GM18511 (cell line): ENCODE results near the gene LDLR.
"Not testable (repeated sequence)": the region's sequence is repeated elsewhere in the genome, so short reads cannot be mapped to it uniquely, and the experiment has no call there.

Experiments
- ATAC-seq: cut with Tn5 transposase; IDR thresholded peaks from one replicate; pipeline ENCODE4 v1.9.1; 2021; ENCODE audit warnings: mild to moderate bottlenecking, moderate library complexity; ENCODE audit not compliant: unreplicated experiment

The LDLR gene

DNA sequence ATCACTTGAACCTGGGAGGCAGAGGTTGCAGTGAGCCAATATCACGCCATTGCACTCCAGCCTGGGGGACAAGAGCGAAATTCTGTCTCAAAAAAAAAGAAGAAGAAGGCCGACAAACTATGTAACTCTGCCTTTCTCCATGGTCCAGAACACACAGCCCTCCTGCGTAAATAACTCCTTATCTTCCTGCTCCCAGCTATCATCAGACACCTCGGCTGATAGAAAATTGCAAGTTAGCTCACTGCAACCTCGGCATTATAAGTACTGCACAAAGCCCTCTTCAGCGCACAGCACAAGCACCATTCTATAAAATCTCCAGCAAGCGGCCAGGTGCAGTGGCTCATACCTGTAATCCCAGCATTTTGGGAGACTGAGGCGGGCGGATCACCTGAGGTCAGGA is 14.4 kb downstream of the LDLR start:
- not testable (repeated sequence) for ATAC-seq

DNA sequence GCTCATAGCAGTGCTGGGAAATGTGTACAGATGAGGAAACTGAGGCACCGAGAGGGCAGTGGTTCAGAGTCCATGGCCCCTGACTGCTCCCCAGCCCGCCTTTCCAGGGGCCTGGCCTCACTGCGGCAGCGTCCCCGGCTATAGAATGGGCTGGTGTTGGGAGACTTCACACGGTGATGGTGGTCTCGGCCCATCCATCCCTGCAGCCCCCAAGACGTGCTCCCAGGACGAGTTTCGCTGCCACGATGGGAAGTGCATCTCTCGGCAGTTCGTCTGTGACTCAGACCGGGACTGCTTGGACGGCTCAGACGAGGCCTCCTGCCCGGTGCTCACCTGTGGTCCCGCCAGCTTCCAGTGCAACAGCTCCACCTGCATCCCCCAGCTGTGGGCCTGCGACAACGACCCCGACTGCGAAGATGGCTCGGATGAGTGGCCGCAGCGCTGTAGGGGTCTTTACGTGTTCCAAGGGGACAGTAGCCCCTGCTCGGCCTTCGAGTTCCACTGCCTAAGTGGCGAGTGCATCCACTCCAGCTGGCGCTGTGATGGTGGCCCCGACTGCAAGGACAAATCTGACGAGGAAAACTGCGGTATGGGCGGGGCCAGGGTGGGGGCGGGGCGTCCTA is 15.9 kb downstream of the LDLR start:
- no peak for ATAC-seq

DNA sequence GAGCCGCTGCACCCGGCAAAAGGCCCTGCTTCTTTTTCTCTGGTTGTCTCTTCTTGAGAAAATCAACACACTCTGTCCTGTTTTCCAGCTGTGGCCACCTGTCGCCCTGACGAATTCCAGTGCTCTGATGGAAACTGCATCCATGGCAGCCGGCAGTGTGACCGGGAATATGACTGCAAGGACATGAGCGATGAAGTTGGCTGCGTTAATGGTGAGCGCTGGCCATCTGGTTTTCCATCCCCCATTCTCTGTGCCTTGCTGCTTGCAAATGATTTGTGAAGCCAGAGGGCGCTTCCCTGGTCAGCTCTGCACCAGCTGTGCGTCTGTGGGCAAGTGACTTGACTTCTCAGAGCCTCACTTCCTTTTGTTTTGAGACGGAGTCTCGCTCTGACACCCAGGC is 17.2 kb downstream of the LDLR start:
- no peak for ATAC-seq

DNA sequence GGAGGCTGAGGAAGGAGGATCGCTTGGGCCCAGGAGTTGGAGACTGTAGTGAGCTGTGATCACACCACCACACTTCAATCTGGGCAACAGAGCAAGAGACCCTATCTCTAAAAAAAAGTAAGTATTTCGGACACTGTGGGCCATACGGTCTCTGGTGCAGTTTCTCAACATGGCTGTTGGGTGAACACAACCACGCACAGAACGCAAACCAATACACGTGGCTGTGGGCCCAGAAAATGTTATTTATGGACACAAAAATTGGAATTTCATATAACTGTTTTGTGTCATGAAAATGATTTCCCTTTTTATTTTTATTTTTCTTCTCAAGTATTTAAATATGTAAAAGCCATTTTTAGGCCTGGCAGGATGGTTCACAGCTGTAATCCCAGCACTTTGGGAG is 19.5 kb downstream of the LDLR start:
- no peak for ATAC-seq

DNA sequence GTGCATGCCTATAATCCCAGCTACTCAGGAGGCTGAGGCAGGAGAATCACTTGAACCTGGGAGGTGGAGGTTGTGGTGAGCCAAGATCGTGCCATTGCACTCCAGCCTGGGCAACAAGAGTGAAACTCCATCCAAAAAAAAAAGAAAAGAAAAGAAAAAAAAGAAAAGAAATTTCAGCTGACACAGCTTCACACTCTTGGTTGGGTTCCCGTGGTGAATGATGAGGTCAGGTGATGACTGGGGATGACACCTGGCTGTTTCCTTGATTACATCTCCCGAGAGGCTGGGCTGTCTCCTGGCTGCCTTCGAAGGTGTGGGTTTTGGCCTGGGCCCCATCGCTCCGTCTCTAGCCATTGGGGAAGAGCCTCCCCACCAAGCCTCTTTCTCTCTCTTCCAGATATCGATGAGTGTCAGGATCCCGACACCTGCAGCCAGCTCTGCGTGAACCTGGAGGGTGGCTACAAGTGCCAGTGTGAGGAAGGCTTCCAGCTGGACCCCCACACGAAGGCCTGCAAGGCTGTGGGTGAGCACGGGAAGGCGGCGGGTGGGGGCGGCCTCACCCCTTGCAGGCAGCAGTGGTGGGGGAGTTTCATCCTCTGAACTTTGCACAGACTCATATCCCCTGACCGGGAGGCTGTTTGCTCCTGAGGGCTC is 22.0 kb downstream of the LDLR start:
- ATAC-seq: no peak

DNA sequence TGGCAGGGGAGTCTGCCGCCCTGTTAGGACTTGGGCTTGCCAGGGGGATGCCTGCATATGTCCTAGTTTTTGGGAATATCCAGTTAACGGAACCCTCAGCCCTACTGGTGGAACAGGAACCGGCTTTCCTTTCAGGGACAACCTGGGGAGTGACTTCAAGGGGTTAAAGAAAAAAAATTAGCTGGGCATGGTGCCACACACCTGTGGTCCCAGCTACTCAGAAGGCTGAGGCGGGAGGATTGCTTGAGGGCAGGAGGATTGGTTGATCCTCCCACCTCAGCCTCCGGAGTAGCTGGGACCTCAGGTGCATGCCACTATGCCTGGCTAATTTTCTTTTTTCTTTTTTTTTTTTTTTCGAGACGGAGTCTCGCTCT is 22.5 kb downstream of the LDLR start:
- ATAC-seq: no peak

DNA sequence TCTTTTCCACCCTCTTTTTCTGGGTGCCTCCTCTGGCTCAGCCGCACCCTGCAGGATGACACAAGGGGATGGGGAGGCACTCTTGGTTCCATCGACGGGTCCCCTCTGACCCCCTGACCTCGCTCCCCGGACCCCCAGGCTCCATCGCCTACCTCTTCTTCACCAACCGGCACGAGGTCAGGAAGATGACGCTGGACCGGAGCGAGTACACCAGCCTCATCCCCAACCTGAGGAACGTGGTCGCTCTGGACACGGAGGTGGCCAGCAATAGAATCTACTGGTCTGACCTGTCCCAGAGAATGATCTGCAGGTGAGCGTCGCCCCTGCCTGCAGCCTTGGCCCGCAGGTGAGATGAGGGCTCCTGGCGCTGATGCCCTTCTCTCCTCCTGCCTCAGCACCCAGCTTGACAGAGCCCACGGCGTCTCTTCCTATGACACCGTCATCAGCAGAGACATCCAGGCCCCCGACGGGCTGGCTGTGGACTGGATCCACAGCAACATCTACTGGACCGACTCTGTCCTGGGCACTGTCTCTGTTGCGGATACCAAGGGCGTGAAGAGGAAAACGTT is 24.0 kb downstream of the LDLR start:
- no peak for ATAC-seq

DNA sequence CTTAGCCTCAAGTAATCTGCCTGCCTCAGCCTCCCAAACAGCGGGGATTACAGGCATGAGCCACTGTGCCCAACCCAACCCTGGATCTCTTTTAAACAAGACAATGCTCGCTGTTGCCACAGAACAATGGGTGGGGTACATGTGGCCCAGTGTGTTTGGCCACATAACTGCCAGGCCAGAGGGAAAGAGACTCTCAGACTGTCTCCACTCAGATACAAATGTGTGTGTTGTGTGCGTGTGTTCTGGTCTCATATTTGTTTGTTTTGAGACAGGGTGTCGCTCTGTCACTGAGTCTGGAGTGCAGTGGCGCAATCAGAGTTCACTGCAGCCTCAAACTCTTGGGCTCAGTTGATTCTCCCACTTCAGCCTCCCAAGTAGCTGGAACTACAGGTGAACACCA is 25.8 kb downstream of the LDLR start:
- no peak for ATAC-seq

DNA sequence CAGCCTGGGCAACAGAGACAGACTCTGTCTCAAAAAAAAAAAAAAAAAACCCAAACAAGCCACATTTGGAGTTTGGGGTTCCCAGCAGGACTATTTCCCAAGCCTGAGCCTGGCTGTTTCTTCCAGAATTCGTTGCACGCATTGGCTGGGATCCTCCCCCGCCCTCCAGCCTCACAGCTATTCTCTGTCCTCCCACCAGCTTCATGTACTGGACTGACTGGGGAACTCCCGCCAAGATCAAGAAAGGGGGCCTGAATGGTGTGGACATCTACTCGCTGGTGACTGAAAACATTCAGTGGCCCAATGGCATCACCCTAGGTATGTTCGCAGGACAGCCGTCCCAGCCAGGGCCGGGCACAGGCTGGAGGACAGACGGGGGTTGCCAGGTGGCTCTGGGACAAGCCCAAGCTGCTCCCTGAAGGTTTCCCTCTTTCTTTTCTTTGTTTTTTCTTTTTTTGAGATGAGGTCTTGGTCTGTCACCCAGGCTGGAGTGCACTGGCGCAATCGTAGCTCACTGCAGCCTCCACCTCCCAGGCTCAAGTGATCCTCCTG is 26.7 kb downstream of the LDLR start:
- no peak for ATAC-seq

DNA sequence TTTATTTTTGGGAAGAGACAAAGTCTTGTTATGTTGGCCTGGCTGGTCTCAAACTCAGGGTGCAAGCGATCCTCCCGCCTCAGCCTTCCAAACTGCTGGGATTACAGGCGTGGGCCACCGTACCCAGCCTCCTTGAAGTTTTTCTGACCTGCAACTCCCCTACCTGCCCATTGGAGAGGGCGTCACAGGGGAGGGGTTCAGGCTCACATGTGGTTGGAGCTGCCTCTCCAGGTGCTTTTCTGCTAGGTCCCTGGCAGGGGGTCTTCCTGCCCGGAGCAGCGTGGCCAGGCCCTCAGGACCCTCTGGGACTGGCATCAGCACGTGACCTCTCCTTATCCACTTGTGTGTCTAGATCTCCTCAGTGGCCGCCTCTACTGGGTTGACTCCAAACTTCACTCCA is 27.2 kb downstream of the LDLR start:
- ATAC-seq: no peak

DNA sequence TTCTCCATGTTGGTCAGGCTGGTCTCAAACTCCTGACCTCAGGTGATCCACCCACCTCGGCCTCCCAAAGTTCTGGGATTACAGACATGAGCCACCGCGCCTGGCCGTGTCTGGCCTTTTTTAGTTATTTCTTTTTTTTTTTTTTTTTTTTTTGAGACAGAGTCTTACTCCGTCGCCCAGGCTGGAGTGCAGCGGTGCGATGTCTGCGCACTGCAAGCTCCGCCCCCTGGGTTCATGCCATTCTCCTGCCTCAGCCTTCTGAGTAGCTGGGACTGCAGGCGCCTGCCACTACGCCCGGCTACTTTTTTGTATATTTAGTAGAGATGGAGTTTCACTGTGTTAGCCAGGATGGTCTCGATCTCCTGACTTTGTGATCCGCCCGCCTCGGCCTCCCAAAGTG is 32.7 kb downstream of the LDLR start:
- ATAC-seq: not testable (repeated sequence)

DNA sequence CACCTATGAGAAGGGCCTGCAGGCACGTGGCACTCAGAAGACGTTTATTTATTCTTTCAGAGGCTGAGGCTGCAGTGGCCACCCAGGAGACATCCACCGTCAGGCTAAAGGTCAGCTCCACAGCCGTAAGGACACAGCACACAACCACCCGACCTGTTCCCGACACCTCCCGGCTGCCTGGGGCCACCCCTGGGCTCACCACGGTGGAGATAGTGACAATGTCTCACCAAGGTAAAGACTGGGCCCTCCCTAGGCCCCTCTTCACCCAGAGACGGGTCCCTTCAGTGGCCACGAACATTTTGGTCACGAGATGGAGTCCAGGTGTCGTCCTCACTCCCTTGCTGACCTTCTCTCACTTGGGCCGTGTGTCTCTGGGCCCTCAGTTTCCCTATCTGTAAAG is 33.9 kb downstream of the LDLR start:
- ATAC-seq: no peak

DNA sequence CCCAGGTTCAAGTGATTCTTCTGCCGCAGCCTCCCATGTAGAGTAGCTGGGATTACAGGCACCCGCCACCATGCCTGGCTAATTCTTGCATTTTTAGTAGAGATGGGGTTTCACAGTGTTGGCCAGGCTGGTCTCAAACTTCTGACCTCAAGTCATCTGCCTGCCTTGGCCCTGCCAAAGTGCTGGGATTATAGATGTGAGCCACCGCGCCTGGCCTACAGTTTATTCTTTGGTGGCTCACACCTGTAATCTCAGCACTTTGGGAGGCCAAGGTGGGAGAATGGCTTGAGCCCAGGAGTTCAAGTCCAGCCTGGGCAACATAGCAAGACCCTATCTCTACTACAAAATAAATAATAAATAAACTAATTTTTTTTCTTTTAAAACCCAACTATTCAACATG is 34.9 kb downstream of the LDLR start:
- ATAC-seq: not testable (repeated sequence)

DNA sequence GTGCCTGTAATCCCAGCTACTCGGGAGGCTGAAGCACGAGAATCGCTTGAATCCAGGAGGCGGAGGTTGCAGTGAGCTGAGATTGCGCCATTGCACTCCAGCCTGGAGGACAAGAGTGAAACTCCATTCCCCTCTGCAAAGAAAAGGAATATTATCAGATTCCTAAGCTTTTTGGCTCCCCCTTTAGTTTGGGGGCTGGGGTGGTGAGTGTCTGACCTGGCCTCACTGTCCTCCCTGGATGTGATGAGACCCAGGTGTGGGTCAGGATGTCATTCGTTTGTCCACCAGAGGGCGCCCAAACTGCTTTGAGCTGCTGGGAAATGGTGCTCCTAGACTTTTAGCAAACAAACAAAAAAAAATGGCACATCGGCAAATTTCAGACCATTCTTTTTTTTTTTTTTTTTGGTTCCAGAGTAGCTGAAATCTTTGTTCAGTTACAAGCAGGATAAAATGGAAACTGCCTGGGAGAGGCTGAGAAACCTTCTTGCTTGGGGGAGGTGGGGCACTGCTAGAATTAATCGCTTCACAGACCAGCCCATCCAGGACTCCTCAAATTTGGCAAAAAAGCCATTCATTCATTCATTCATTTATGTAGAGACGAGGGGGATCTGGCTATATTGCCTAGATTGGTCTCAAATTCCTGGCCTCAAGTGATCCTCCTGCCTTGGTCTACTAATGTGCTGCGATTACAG is 36.9 kb downstream of the LDLR start:
- ATAC-seq: no peak

DNA sequence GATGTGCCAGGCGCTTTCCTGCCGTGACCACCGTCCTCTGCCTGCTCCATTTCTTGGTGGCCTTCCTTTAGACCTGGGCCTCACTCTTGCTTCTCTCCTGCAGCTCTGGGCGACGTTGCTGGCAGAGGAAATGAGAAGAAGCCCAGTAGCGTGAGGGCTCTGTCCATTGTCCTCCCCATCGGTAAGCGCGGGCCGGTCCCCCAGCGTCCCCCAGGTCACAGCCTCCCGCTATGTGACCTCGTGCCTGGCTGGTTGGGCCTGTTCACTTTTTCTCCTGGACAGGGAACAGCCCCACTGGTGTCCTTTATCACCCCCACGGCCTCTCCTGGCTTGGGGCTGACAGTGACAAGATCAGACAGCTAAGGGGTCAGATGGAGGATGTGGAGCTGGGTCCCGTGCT is 38.6 kb downstream of the LDLR start:
- no peak for ATAC-seq

DNA sequence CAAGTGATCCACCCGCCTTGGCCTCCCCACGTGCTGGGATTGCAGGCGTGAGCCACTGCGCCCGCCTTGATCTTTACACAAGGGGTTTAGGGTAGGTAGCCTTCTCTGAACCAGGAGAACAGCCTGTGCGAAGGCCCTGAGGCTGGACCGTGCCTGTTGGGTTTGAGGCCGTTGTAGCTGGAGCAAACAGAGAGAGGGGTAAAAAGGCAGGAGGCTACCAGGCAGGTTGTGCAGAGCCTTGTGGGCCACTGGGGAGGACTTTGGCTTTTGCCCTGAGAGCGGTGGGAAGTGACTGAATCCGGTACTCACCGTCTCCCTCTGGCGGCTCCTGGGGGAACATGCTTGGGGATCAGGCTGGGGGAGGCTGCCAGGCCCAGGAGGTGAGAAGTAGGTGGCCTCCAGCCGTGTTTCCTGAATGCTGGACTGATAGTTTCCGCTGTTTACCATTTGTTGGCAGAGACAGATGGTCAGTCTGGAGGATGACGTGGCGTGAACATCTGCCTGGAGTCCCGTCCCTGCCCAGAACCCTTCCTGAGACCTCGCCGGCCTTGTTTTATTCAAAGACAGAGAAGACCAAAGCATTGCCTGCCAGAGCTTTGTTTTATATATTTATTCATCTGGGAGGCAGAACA is 41.7 kb downstream of the LDLR start:
- ATAC-seq: no peak

DNA sequence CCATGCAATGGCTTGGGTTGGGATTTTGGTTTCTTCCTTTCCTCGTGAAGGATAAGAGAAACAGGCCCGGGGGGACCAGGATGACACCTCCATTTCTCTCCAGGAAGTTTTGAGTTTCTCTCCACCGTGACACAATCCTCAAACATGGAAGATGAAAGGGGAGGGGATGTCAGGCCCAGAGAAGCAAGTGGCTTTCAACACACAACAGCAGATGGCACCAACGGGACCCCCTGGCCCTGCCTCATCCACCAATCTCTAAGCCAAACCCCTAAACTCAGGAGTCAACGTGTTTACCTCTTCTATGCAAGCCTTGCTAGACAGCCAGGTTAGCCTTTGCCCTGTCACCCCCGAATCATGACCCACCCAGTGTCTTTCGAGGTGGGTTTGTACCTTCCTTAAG is 42.2 kb downstream of the LDLR start:
- ATAC-seq: no peak

DNA sequence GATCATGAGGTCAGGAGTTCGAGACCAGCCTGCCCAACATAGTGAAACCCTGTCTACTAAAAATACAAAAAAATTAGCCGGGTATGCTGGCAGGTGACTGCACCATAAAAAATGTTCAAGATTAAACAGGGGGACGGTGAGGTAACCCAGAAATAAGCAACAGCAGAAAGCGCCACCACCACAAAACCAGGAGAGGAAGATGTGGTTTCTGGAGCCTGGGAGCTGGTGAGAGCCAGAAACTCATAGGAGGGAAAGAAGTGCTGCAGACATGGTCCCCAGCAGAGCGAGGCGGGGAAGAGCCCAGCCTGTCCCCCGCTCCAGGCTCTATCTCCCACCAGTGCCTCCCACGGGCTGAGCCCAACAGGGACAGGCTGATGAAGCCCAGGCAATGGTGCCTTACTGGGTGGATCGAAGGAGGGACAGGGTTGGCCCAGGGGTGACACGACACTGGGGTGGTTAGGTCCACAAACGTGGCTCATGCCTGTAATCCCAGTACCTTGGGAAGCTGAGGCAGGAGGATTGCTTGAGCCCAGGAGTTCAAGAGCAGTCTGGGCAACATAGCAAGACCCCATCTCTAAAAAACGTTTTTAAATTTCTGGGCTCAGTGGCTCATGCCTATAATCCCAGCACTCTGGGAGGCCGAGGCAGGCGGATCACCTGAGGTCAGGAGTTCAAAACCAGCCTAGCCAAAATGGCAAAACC is 47.3 kb downstream of the LDLR start:
- ATAC-seq: no peak

DNA sequence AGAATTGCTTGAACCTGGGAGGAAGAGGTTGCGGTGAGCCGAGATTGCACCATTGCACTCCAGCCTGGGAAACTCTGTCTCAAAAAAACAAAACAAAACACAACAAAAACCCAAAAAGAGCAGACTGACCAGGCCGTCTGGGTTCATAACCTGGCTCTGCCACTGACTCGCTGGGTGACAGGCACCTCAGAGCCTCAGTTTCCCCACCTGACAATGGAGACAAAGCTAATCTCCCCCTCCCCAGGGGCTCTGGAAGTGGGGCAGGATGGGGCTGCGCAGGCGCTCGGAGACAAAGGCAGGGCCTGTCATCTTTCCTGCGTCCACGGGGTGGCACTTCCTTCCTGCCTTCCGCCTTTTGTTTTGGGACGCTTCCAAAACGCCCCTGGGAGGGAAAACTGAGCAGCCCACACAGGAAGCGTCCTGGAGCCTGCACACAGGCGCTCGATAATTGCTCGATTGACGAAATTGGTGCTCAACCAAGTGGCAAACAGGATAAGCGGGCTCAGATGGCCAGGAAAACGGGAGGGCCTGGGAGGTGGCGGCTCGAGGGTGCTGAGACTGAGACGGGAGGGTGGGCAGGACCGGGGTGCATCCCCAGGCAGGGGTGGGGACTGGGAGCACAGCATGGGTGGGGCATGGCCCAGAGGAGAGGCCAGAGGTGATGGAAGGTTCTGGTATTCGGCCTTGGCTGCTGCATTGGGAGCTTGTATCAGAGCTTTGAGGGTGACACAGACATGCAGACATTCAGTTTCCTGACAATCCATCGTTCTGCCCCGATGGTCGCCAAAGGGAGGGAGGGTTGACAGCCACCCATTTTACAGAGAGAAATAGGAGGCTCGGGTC is 48.5 kb downstream of the LDLR start:
- ATAC-seq: no peak
